ENCODE measurements around the gene MAP2K3.
"Not testable (repeated sequence)": the region's sequence is repeated elsewhere in the genome, so short reads cannot be mapped to it uniquely, and the experiment has no call there.

Gene MAP2K3

DNA sequence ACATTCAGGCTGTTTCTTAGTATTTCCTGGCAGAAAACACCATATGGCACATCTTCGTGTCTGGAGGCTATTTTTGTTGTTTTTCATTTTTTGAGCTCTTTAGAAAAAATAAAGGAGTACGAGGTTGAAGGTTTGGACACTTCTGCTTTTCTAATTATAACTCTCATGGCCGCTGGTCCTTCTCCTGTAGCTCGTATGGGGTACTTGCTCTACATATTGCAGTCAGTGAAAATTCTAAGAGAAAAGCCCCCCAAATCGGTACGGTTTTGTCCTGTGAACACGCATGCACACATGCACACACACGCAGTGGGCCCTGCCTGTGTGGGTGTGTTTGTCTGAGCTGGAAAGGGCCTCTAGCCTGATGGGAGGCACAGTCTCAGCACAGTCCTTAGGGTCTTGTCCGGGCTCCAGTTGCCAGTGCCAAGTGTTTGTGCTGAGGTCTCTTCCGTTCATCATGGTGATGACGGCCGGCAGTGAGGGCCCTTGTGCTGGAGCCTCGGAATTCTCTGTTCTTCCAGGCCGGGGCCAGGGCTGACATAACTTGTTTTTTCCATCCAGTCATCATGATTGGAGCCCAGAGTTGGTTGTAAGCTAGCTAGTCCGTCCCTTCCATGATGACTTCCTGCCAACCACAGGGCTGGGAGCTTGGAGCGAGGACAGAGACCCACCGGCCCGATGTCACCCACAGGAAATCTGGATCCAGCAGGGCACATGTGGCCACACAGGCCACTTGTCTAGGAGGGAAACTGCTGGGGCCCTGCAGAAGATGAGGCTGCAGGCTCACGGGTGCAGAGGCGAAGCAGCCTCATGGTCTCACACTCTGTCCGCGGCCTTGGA lies 26.5 kb downstream of the MAP2K3 start:
- not testable (repeated sequence) for DNase-seq (ENCODE audit: low read depth)

- no peak for DNase-seq (ENCODE audit: low read depth)
Measured at GRCh38 chr17:21313320-21313719, 28.8 kb downstream of the MAP2K3 start.

- not testable (repeated sequence) for DNase-seq (ENCODE audit: low read depth)
Measured at GRCh38 chr17:21313761-21314160, 29.2 kb downstream of the MAP2K3 start.

- DNase-seq (ENCODE audit: low read depth) = not testable (repeated sequence)
Measured at GRCh38 chr17:21314261-21314664, 29.8 kb downstream of the MAP2K3 start.

- DNase-seq (ENCODE audit: low read depth) = not testable (repeated sequence)
Measured at GRCh38 chr17:21314701-21315111, 30.2 kb downstream of the MAP2K3 start.

GRCh38 chr17:21315246-21316000 lies 30.9 kb downstream of the MAP2K3 start:
- not testable (repeated sequence) for DNase-seq (ENCODE audit: low read depth)

DNA sequence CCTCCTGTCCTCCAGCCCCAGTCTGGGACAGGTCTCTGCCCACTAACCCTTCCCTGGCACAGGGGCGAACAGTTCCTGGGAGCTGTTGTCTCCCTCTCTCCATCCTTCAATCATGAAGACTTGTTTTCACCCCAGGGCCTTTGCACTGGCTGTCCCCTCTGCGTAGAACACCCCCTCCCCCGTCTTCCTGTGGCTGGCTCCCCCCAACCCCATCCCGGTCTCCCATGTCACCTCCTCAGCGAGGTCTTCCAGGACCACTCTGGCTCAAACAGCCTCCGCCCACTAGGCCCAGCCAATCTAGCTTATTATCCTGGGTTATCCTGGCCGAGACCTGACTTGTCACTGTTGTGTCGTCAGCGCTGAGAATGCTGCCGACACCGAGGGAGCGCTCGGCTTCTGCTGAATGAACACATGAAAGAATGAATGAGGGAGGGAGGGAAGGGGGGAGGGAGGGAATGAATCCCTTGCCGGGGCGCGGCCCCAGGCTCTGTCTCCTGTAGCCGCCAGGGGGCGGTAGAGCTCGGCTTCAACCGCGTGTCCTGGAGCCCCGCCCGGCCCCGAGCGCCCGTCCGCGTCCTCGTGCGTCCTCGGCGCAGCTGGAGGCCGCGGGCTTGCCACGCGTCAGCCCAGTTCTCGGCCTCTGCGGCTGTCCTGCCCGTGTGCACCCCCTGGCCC lies 31.8 kb downstream of the MAP2K3 start:
- not testable (repeated sequence) for DNase-seq (ENCODE audit: low read depth)

- not testable (repeated sequence) for DNase-seq (ENCODE audit: low read depth)
Measured at GRCh38 chr17:21316887-21317500, 32.5 kb downstream of the MAP2K3 start.

DNA sequence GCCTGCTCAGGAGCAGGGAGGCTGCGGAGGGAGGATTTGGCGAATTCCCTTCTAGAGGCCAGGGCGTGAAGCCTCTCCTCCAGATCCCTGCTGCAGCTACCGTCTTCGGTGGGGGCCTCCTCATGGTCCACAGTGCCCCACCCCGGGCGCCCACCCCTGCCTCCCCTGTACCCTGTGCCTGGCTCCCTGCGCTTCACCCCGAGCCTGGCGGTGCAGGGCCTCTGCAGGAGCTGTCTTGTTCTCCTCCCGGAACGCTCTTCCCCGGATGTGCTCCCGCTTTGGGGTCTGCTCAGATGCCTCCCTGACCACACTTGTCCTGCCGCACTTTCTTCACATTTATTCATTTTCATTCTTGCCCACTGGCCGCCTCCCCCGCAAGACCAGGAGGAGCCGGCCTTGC lies 33.3 kb downstream of the MAP2K3 start:
- not testable (repeated sequence) for DNase-seq (ENCODE audit: low read depth)

- no peak for DNase-seq (ENCODE audit: low read depth)
Measured at GRCh38 chr17:21318439-21318838, 33.9 kb downstream of the MAP2K3 start.

DNA sequence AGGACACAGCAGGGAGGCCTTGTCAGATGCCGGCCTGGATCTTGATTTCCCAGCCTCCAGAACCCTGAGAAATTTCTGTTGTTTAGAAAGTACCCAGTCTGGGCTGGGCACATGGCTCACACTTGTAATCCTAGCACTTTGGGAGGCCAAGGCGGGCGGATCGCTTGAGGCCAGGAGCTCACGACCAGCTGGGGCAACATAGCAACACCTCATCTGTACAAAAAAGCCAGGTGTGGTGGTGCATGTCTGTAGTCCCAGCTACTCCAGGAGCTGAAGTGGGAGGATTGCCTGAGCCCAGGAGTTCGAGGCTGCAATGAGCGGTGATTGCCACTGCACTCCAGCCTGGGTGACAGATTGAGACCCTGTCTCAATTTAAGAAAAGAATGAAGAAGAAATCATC lies 34.3 kb downstream of the MAP2K3 start:
- not testable (repeated sequence) for DNase-seq (ENCODE audit: low read depth)

- not testable (repeated sequence) for DNase-seq (ENCODE audit: low read depth)
Measured at GRCh38 chr17:21319256-21319655, 34.7 kb downstream of the MAP2K3 start.

- DNase-seq (ENCODE audit: low read depth) = not testable (repeated sequence)
Measured at GRCh38 chr17:21319686-21320375, 35.3 kb downstream of the MAP2K3 start.

DNA sequence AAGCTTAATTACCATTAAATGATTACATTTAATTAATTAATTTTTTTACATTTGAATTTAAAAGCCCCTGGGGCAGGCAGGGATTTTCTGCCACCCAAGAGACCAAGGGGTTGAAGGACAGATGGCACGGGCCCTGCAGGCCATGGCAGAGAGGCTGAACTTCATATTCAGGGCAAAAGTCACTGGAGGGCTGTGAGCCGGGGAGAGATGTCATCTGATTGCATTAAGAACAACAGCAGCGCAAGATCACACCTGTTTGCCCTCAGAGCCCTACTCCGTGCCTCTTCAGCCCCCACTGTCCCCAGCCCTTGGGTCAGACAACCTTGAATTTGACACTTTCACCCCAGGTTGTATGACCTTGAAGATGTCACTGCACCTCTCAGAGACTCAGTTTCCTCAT lies 35.9 kb downstream of the MAP2K3 start:
- DNase-seq (ENCODE audit: low read depth) = not testable (repeated sequence)

DNA sequence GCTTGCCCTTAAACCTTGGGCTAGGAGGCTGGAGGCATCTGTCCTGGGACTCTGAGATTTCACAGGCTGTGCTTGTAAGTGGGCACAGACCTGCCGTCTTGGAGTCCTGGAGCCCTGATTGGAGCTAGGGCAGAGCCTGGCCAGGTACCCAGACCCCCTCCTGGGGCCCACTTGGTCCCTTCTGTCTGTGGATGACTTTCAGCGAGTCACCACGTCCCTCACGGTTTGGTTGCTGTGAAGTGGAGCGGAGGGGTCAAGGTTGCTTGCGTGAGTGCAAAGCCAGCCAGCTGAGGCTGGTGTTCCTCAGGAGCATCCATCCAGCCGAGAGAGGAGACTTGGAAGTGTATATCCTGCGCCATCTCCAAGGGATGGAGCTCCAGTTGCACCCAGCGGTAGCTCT lies 36.5 kb downstream of the MAP2K3 start:
- DNase-seq (ENCODE audit: low read depth) = not testable (repeated sequence)

DNA sequence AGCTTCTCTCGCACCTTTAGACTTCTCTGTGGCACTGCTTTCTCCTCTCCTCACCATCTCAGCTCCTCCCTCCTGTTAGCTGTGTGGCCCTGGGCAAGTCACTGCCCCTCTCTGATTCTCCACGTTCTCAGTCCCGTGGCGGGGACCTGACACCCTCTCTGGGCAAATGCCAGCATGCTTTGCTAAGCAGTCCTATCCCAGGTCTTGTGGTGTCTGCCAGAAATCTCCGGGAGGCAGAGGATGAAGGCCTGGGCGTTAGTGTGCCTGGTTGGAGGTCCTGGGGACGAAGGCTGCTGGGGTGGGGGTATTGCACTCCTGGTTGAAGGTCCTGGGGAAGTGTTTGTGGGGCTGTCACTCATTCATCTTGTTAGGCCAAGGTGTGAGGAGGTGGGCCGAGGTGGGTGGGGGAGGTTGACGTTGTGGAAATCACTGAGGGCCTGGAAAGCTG lies 37.3 kb downstream of the MAP2K3 start:
- DNase-seq (ENCODE audit: low read depth) = not testable (repeated sequence)

GRCh38 chr17:21323257-21324111 lies 39.0 kb downstream of the MAP2K3 start:
- DNase-seq (ENCODE audit: low read depth) = not testable (repeated sequence)

GRCh38 chr17:21324741-21325140 lies 40.2 kb downstream of the MAP2K3 start:
- DNase-seq (ENCODE audit: low read depth) = not testable (repeated sequence)

DNA sequence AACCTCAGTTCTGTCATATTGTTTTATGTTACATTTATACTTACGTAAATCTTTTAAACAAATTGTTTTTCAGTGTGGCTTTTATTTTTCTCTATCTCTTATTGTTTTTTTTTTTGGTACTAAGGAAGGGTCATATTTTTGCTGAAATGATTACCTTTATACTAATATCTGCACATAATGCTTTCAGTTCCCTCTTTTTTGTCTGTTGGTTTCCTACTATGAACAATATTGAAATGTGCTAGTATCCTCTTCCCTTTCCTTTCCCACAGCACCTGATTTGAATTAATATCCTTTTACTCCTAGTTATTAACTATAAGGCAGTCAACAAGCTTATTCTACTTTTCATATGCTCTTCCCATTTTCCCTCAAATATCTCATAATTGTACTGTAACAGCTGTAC lies 43.4 kb downstream of the MAP2K3 start:
- not testable (repeated sequence) for DNase-seq (ENCODE audit: low read depth)

DNA sequence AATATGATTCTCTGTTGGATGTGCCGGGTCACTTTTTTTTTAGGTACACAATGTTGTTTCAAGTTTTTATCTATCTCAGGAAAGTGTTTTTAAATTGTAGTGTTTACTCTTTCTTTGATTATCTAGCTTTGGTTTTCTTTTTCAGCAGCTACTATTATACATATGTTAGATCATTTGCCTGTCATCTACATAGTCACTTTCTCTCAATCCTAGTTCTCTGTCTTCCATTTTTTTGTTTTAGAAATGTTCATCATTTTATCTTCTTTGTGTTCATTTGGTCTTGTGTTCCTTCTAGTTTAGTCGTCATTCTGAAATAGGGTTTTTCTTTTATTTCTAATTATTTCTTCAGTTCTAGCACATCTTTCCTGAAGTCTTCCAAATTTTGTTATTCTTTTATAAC lies 44.3 kb downstream of the MAP2K3 start:
- not testable (repeated sequence) for DNase-seq (ENCODE audit: low read depth)

Measured in stromal cell of bone marrow (primary cell).